Stimulated activated effector memory CD8-positive, alpha-beta T cell treated with anti-CD3 and anti-CD28 coated beads, Interleukin-12 subunit alpha, Interleukin-12 subunit beta, amount 100 ng/mL, for 72 hours (primary cell): ENCODE measurements around the gene LIN9.

Experiments
- ATAC-seq: fragments of 150-1000 bp; cut with Tn5 transposase; 2 replicates; pipeline ENCODE4 v1.10.0; 2021
- DNase-seq, 2 donors: peaks; one replicate each; pipeline ENCODE4 v3.0.0; 2021 to 2022; ENCODE audit warnings: low spot score in 2 of 2
- H3K27ac Mint-ChIP-seq: one replicate; pipeline ENCODE4 v1.8.0; 2022; ENCODE audit warnings: mild to moderate bottlenecking, mixed read lengths
- H3K36me3 Mint-ChIP-seq: one replicate; pipeline ENCODE4 v1.8.0; 2022; ENCODE audit warnings: mild to moderate bottlenecking, mixed read lengths
- H3K4me1 Mint-ChIP-seq: one replicate; pipeline ENCODE4 v1.8.0; 2022; ENCODE audit warnings: mixed read lengths
- H3K4me3 Mint-ChIP-seq: one replicate; pipeline ENCODE4 v1.8.0; 2022; ENCODE audit warnings: mild to moderate bottlenecking, mixed read lengths
- H3K9me3 Mint-ChIP-seq: one replicate; pipeline ENCODE4 v1.8.0; 2022; ENCODE audit warnings: mixed read lengths

LIN9 gene

DNA sequence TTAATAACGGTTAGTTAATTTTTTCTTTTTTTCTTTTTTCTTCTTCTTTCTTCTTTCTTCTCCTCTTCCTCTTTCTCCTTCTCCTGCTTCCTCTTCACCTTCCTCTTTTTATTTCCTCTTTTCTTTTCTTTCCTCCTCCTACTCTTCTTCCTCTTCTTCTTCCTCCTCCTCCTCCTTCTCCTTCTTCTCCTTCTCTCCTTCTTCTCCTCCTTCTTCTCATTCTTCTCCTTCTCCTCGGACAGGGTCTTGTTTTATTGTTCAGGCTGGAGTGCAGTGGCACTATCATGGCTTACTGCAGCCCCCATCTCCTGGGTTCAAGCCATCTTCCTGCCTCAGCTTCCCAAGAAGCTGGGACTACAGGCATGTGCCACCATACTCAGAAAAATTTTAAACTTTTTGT is 109.0 kb downstream of the LIN9 start:
- DNase-seq: no peak
- Mint-ChIP-seq H3K4me3 (no peak overlapping the region), H3K27ac (no peak overlapping the region), H3K9me3 (no peaks in the 10 kb centered on the region), H3K4me1 (peaks cover 5% of the 10 kb centered on the region), H3K36me3 (no peaks in the 10 kb centered on the region)
- no peak for ATAC-seq

DNA sequence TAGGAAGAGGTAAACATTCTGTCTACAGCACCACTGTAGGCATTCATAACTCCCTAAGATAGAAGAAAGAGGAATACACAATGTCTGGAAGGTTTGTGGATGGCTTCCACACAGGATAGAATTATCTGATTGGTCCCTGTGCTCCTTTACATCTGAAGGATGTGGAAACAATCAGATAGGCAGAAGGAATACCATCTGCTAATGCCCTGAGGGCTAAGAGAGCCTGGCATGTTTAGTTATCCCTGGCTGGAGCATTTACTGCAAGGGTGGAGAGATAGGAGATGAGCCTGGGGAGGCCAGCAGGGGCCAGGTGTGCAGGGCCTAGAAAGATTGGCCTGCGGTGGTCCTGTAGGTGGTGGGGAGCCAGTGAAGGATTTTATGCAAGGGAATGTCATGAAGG is 113.8 kb downstream of the LIN9 start:
- Mint-ChIP-seq H3K9me3 (no peaks in the 10 kb centered on the region), H3K27ac (no peak overlapping the region), H3K4me1 (peaks cover 5% of the 10 kb centered on the region), H3K36me3 (no peaks in the 10 kb centered on the region), H3K4me3 (no peak overlapping the region)
- no peak for DNase-seq
- ATAC-seq: no peak

DNA sequence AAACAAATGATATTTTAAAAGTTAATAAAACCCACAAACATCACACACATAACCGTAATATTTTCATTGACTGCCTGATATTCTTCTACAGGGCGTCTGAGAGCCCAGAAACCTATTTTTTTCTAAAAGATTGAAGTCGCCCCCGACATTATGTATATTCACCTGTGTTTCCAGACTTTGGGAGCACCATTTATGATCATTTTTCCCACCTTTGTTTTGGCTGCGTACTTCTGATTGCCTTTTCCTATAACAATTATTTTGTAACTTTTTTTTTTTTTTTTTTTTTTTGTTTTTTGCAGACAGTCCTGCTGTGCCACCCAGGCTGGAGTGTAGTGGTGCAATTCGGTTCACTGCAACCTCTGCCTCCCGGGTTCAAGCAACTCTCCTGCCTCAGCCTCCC is 121.6 kb downstream of the LIN9 start:
- Mint-ChIP-seq H3K9me3 (no peaks in the 10 kb centered on the region), H3K4me1 (peaks cover 25% of the 10 kb centered on the region), H3K36me3 (peaks cover 35% of the 10 kb centered on the region), H3K4me3 (peak overlapping the region; percentile 85), H3K27ac (peak overlapping the region; percentile 94)
- no peak for DNase-seq
- ATAC-seq: no peak

GRCh38 chr1:226187019-226187322 is 122.0 kb downstream of the LIN9 start:
- Mint-ChIP-seq H3K36me3 (peaks cover 39% of the 10 kb centered on the region), H3K4me1 (peaks cover 29% of the 10 kb centered on the region), H3K27ac (peak overlapping the region; percentile 94), H3K9me3 (no peaks in the 10 kb centered on the region), H3K4me3 (peak overlapping the region; percentile 85)
- ATAC-seq (no peak), DNase-seq (no peak)

DNA sequence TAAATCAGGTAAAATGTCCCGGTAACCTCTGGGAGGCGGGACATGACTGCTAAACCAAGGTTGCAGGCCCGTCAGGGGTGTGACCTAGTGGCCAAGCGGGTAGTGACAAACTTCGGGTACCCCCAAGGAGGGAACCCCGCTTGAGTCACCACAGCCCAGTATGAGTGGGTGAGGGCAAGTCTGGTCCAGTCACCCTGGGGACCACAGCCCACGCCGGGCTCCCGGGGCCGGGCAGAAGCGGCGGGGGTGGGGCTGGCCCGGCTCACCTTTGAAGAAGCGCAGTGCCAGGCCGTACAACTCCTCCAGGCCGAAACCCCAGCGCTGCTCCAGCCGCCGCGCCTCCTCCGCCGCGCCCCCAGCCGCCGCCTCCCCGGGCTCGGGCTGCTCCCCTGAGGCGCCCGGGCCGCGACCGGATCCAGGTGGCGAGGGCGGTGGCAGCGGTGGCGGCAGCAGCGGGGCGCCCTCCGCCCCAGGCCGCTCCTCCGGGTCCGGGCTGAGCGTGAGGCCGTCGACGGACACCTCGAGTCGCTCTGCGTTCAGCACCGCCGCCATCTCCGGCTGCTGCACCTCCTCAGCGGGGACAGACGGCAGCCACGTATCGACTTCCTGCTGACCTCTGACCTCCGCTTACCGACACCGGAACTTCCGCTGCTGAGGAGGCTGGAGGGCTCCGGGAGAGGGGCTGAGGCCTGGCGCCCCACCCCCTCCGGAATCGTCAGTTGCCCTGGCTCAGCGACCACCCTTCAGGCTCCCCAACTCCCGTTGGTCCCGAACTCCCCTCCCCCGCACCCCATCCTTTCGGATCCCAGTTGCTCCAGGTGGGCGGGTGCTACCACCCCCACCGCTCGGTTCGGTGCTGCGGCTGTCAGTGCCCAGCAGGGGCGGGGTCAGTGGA is 122.6 kb downstream of the LIN9 start, which contains the start of gene ACBD3:
TSS of gene ACBD3 (minus strand) at position 618 of the 895 bp plus-strand sequence. CDS start at position 552, 66 bp downstream.
- peak within 1 kb of the TSS; percentile 85 for H3K4me3 Mint-ChIP-seq
- ATAC-seq (peak; percentile 96), DNase-seq (peak; percentile 62 to 90)
- H3K9me3 Mint-ChIP-seq: no peaks in the 10 kb centered on the region
- H3K27ac Mint-ChIP-seq: peak within 1 kb of the TSS; percentile 94
- H3K36me3 Mint-ChIP-seq: peaks cover 45% of the 10 kb centered on the region
- peaks cover 34% of the 10 kb centered on the region for H3K4me1 Mint-ChIP-seq

- peaks cover 38% of the 10 kb centered on the region for H3K4me1 Mint-ChIP-seq
- H3K27ac Mint-ChIP-seq: peak overlapping the region; percentile 94
- H3K9me3 Mint-ChIP-seq: no peaks in the 10 kb centered on the region
Measured at GRCh38 chr1:226185141-226186036, 123.6 kb downstream of the LIN9 start.

DNA sequence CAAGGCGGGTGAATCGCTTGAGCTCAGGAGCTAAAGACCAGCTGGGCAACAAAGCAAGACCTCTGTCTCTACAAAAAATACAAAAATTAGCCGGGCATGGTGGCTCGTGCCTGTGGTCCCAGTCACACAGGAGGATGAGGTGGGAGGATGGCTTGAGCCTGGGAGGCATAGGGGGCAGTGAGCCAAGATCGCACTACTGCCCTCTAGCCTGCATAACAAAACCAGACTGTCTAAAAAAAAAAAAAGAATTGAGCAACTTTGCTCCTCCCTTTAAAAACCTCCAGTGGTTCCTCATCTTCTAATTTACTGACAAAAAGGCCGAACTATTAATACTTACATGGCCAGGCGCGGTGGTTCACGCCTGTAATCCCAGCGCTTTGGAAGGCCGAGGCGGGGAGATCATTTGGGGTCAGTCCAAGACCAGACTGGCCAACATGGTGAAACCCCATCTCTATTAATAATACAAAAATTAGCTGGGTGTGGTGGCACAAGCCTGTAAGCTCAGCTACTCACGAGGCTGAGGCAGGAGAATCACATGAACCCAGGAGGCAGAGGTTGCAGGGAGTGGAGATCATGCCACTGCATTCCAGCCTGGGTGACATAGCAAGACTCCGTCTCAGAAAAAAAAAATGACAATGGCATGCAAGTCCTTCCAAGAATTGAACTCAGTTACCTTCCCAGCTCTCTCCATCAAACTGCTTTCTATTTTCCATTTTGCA is 126.8 kb downstream of the LIN9 start:
- H3K4me1 Mint-ChIP-seq: peaks cover 57% of the 10 kb centered on the region
- DNase-seq: no peak
- H3K9me3 Mint-ChIP-seq: no peaks in the 10 kb centered on the region
- no peak for ATAC-seq
- H3K27ac Mint-ChIP-seq: no peak overlapping the region
- no peak overlapping the region for H3K4me3 Mint-ChIP-seq
- peaks cover 62% of the 10 kb centered on the region for H3K36me3 Mint-ChIP-seq

More at GRCh38 chr1:226185141-226186036, 123.6 kb downstream of the LIN9 start:
- peak overlapping the region; percentile 85 for H3K4me3 Mint-ChIP-seq
- ATAC-seq (no peak), DNase-seq (no peak)
- H3K36me3 Mint-ChIP-seq: peaks cover 54% of the 10 kb centered on the region
